ENCODE data around the gene CARS2.

DNA sequence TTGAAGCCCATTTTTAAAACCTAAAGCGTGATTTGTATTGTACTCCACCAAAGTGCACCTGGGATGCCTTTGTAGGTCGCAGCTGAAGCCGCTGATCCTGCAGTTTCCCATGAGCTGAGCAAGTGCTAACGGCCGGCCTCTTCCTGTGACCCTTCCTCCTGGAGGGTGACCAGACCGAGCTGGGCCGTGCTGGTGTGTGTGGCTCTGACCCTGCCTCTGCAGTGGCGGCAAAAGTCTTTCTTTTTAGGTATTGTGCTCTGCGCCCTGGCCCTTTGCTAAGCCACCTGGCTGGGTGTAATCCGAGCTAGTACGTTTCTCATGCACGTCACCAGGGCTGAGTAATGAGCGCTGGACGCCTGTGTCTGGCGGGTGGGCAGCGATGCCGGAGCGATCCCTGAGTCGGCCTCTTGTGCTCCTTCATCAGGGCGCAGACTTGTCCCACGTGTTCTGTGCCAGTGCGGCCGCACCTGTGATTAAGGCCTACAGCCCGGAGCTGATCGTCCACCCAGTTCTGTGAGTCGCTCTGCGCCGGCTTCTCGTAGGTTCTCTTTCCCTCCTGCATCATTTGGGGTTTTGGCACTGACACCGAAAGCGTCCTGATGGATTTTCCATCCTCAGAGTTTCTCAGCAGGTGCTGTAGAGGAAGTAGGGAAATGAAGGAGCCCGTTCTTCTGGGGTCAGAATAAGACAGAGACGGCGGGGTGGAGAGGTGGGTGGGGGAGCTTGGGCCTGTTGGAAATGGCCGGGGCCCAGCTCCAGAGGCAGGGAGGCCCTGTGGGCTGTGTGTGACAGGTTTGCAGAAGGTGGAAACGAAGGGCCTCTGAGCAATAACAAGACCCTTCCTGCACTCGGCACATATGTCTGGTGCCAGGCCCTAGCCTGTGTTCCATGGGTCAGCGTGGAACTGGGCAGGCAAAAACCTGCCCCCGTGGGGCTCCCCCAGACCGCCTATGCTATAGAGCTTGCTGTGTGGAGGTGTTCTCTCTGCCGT lies 80.9 kb downstream of the CARS2 start:
- TF ChIP-seq CTCF (IDR thresholded peaks at IDR 0.05) (no peak), SIN3A (IDR thresholded peaks at IDR 0.05; ENCODE audit: borderline replicate concordance, insufficient read depth, low read depth, low read length) (no peak), POLR2AphosphoS5 (IDR thresholded peaks at IDR 0.05; ENCODE audit: low read depth, low read length) (no peak)
